ENCODE data around the gene PXYLP1.

Gene PXYLP1

GRCh38 chr3:141266186-141266585, 34.6 kb downstream of the PXYLP1 start:
- Histone ChIP-seq H3K27me3 (ENCODE audit: low read depth, low read length) (no peaks in the 10 kb centered on the region), H3K4me3 (ENCODE audit: low read depth in 1 of 2, low read length in 2 of 2) (no peak overlapping the region)

GRCh38 chr3:141266797-141267555, 35.4 kb downstream of the PXYLP1 start:
- Histone ChIP-seq H3K4me1 (ENCODE audit: control insufficient read depth in 1 of 2, insufficient read depth in 2 of 2, low read length in 2 of 2) (no peaks in the 10 kb centered on the region), H3K27ac (ENCODE audit: low read length) (no peak overlapping the region), H3K9me3 (ENCODE audit: control insufficient read depth in 1 of 2, low read length in 2 of 2) (no peaks in the 10 kb centered on the region), H3K4me3 (ENCODE audit: low read depth in 1 of 2, low read length in 2 of 2) (peak overlapping the region in 1 of 2 donors; percentile 18), H3K36me3 (ENCODE audit: control insufficient read depth in 1 of 2, insufficient read depth in 2 of 2, low read length in 2 of 2) (no peaks in the 10 kb centered on the region), H3K27me3 (ENCODE audit: low read depth, low read length) (no peaks in the 10 kb centered on the region)

More at GRCh38 chr3:141266186-141266585, 34.6 kb downstream of the PXYLP1 start:
- Histone ChIP-seq H3K4me1 (ENCODE audit: control insufficient read depth in 1 of 2, insufficient read depth in 2 of 2, low read length in 2 of 2) (no peaks in the 10 kb centered on the region), H3K27ac (ENCODE audit: low read length) (no peak overlapping the region), H3K36me3 (ENCODE audit: control insufficient read depth in 1 of 2, insufficient read depth in 2 of 2, low read length in 2 of 2) (no peaks in the 10 kb centered on the region), H3K9me3 (ENCODE audit: control insufficient read depth in 1 of 2, low read length in 2 of 2) (no peaks in the 10 kb centered on the region)

- Histone ChIP-seq H3K4me1 (ENCODE audit: control insufficient read depth in 1 of 2, insufficient read depth in 2 of 2, low read length in 2 of 2) (no peaks in the 10 kb centered on the region), H3K4me3 (ENCODE audit: low read depth in 1 of 2, low read length in 2 of 2) (no peak overlapping the region), H3K27ac (ENCODE audit: low read length) (no peak overlapping the region), H3K9me3 (ENCODE audit: control insufficient read depth in 1 of 2, low read length in 2 of 2) (no peaks in the 10 kb centered on the region), H3K36me3 (ENCODE audit: control insufficient read depth in 1 of 2, insufficient read depth in 2 of 2, low read length in 2 of 2) (no peaks in the 10 kb centered on the region), H3K27me3 (ENCODE audit: low read depth, low read length) (no peaks in the 10 kb centered on the region)
These were observed 36.0 kb downstream of the PXYLP1 start for GRCh38 chr3:141267629-141268028.

- H3K27me3 ChIP-seq (ENCODE audit: low read depth, low read length): no peaks in the 10 kb centered on the region
- no peak overlapping the region for H3K27ac ChIP-seq (ENCODE audit: low read length)
- H3K9me3 ChIP-seq (ENCODE audit: control insufficient read depth in 1 of 2, low read length in 2 of 2): no peaks in the 10 kb centered on the region
These were observed 36.7 kb downstream of the PXYLP1 start for GRCh38 chr3:141268306-141268705.

GRCh38 chr3:141268791-141269190, 37.2 kb downstream of the PXYLP1 start:
- Histone ChIP-seq H3K4me3 (ENCODE audit: low read depth in 1 of 2, low read length in 2 of 2) (no peak overlapping the region), H3K9me3 (ENCODE audit: control insufficient read depth in 1 of 2, low read length in 2 of 2) (no peaks in the 10 kb centered on the region), H3K27me3 (ENCODE audit: low read depth, low read length) (no peaks in the 10 kb centered on the region), H3K36me3 (ENCODE audit: control insufficient read depth in 1 of 2, insufficient read depth in 2 of 2, low read length in 2 of 2) (no peaks in the 10 kb centered on the region), H3K27ac (ENCODE audit: low read length) (no peak overlapping the region), H3K4me1 (ENCODE audit: control insufficient read depth in 1 of 2, insufficient read depth in 2 of 2, low read length in 2 of 2) (no peaks in the 10 kb centered on the region)

More at GRCh38 chr3:141268306-141268705, 36.7 kb downstream of the PXYLP1 start:
- Histone ChIP-seq H3K4me3 (ENCODE audit: low read depth in 1 of 2, low read length in 2 of 2) (no peak overlapping the region), H3K4me1 (ENCODE audit: control insufficient read depth in 1 of 2, insufficient read depth in 2 of 2, low read length in 2 of 2) (no peaks in the 10 kb centered on the region), H3K36me3 (ENCODE audit: control insufficient read depth in 1 of 2, insufficient read depth in 2 of 2, low read length in 2 of 2) (no peaks in the 10 kb centered on the region)

- no peak overlapping the region for H3K27ac ChIP-seq (ENCODE audit: low read length)
- H3K27me3 ChIP-seq (ENCODE audit: low read depth, low read length): no peaks in the 10 kb centered on the region
- no peaks in the 10 kb centered on the region for H3K36me3 ChIP-seq (ENCODE audit: control insufficient read depth in 1 of 2, insufficient read depth in 2 of 2, low read length in 2 of 2)
- H3K9me3 ChIP-seq (ENCODE audit: control insufficient read depth in 1 of 2, low read length in 2 of 2): no peaks in the 10 kb centered on the region
- no peaks in the 10 kb centered on the region for H3K4me1 ChIP-seq (ENCODE audit: control insufficient read depth in 1 of 2, insufficient read depth in 2 of 2, low read length in 2 of 2)
- no peak overlapping the region for H3K4me3 ChIP-seq (ENCODE audit: low read depth in 1 of 2, low read length in 2 of 2)
These were observed 38.3 kb downstream of the PXYLP1 start for GRCh38 chr3:141269961-141270360.

GRCh38 chr3:141271279-141272030, 39.8 kb downstream of the PXYLP1 start:
- H3K27ac ChIP-seq (ENCODE audit: low read length): no peak overlapping the region

GRCh38 chr3:141272906-141273662, 41.5 kb downstream of the PXYLP1 start:
- H3K27ac ChIP-seq (ENCODE audit: low read length): no peak overlapping the region
- H3K4me1 ChIP-seq (ENCODE audit: control insufficient read depth in 1 of 2, insufficient read depth in 2 of 2, low read length in 2 of 2): no peaks in the 10 kb centered on the region
- H3K27me3 ChIP-seq (ENCODE audit: low read depth, low read length): no peaks in the 10 kb centered on the region
- no peaks in the 10 kb centered on the region for H3K9me3 ChIP-seq (ENCODE audit: control insufficient read depth in 1 of 2, low read length in 2 of 2)
- no peaks in the 10 kb centered on the region for H3K36me3 ChIP-seq (ENCODE audit: control insufficient read depth in 1 of 2, insufficient read depth in 2 of 2, low read length in 2 of 2)
- H3K4me3 ChIP-seq (ENCODE audit: low read depth in 1 of 2, low read length in 2 of 2): no peak overlapping the region

More at GRCh38 chr3:141271279-141272030, 39.8 kb downstream of the PXYLP1 start:
- H3K27me3 ChIP-seq (ENCODE audit: low read depth, low read length): no peaks in the 10 kb centered on the region
- no peak overlapping the region for H3K4me3 ChIP-seq (ENCODE audit: low read depth in 1 of 2, low read length in 2 of 2)
- no peaks in the 10 kb centered on the region for H3K36me3 ChIP-seq (ENCODE audit: control insufficient read depth in 1 of 2, insufficient read depth in 2 of 2, low read length in 2 of 2)
- H3K4me1 ChIP-seq (ENCODE audit: control insufficient read depth in 1 of 2, insufficient read depth in 2 of 2, low read length in 2 of 2): no peaks in the 10 kb centered on the region
- no peaks in the 10 kb centered on the region for H3K9me3 ChIP-seq (ENCODE audit: control insufficient read depth in 1 of 2, low read length in 2 of 2)

- Histone ChIP-seq H3K27ac (ENCODE audit: low read length) (no peak overlapping the region), H3K36me3 (ENCODE audit: control insufficient read depth in 1 of 2, insufficient read depth in 2 of 2, low read length in 2 of 2) (no peaks in the 10 kb centered on the region), H3K4me1 (ENCODE audit: control insufficient read depth in 1 of 2, insufficient read depth in 2 of 2, low read length in 2 of 2) (peaks cover 0 to 5% of the 10 kb centered on the region in 2 donors), H3K9me3 (ENCODE audit: control insufficient read depth in 1 of 2, low read length in 2 of 2) (no peaks in the 10 kb centered on the region), H3K27me3 (ENCODE audit: low read depth, low read length) (no peaks in the 10 kb centered on the region), H3K4me3 (ENCODE audit: low read depth in 1 of 2, low read length in 2 of 2) (no peak overlapping the region)
These were observed 42.2 kb downstream of the PXYLP1 start for GRCh38 chr3:141273700-141274410.

- H3K27me3 ChIP-seq (ENCODE audit: low read depth, low read length): no peaks in the 10 kb centered on the region
- H3K4me1 ChIP-seq (ENCODE audit: control insufficient read depth in 1 of 2, insufficient read depth in 2 of 2, low read length in 2 of 2): peaks cover 0 to 11% of the 10 kb centered on the region in 2 donors
- H3K36me3 ChIP-seq (ENCODE audit: control insufficient read depth in 1 of 2, insufficient read depth in 2 of 2, low read length in 2 of 2): no peaks in the 10 kb centered on the region
- H3K4me3 ChIP-seq (ENCODE audit: low read depth in 1 of 2, low read length in 2 of 2): no peak overlapping the region
- no peak overlapping the region for H3K27ac ChIP-seq (ENCODE audit: low read length)
- H3K9me3 ChIP-seq (ENCODE audit: control insufficient read depth in 1 of 2, low read length in 2 of 2): no peaks in the 10 kb centered on the region
These were observed 42.9 kb downstream of the PXYLP1 start for GRCh38 chr3:141274411-141275031.

All from muscle layer of duodenum (tissue), 2 donors.